Measurements from ENCODE around the gene HCN4.

GRCh38 chr15:73369154-73369694 is 466 bp upstream of the HCN4 start:
- no peak for TF ChIP-seq POLR2A (IDR thresholded peaks at IDR 0.05)
- TF ChIP-seq CTCF (IDR thresholded peaks at IDR 0.05), result no peak

Data from thyroid gland (tissue), 4 donors.